ENCODE measurements around the gene VAPB. TPM values are rescaled to one million over a fixed set of nuclear protein-coding genes. Genes with fewer than 3 reads are reported as not detected.
"Not testable (repeated sequence)": the region's sequence is repeated elsewhere in the genome, so short reads cannot be mapped to it uniquely, and the experiment has no call there.

The VAPB gene
- total and polyA plus RNA-seq, 7 donors: 23.4 to 47.6 (median 36.9) TPM

DNA sequence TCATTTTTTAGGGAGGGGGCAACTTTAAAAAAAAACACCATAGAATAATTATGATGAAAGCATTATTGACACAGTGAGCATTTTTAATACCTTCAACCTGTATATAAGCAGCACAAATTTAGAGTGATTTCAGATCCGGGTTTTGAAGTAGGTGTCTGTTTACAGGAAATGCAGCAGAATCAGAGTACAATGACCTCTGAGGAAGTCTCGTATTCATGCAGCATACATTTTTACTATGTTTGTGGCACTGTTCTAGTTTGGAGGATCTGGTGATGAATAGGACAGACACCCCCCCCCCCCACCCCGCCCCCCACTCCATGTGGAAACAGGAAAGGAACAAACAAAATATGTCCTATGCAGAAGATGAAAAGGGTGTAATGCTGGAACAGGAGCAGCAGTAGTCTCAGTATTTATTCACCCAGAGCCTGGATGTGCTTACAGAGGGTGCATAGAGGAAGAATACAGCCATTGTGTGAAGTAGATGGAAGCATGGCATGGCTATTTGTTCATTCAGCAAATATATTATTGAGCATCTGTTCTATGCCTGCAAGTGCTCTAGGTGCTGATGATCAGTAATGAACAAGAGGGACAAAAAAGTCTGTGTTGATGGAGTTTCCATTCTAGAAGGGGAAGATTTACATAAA is 19.7 kb downstream of the VAPB start:
- DNase-seq: no peak
- Histone ChIP-seq H3K27ac (peak overlapping the region in 2 of 4 donors; percentile 29 to 42), H3K9me3 (no peaks in the 10 kb centered on the region), H3K4me1 (peaks cover 0 to 53% (median 41%) of the 10 kb centered on the region in 4 donors), H3K36me3 (no peaks in the 10 kb centered on the region), H3K4me3 (no peak overlapping the region), H3K27me3 (no peaks in the 10 kb centered on the region)
- WGBS, 2 donors: 19 to 31% methylated on average over 3 of the region's 3 CpGs
- no peak for TF ChIP-seq EP300 (IDR thresholded peaks at IDR 0.05)
- TF ChIP-seq POLR2AphosphoS5 (IDR thresholded peaks at IDR 0.05): no peak
- no peak for TF ChIP-seq POLR2A (IDR thresholded peaks at IDR 0.05)
- no peak for TF ChIP-seq CTCF (IDR thresholded peaks at IDR 0.05)
- intact Hi-C loops (cut with DNase I): no loop called here

GRCh38 chr20:58414216-58414615 is 25.2 kb downstream of the VAPB start:
- H3K9me3 ChIP-seq; H3K4me3 ChIP-seq; H3K27me3 ChIP-seq; intact Hi-C loops (cut with DNase I); DNase-seq; H3K27ac ChIP-seq; H3K36me3 ChIP-seq: not testable (repeated sequence)
- H3K4me1 ChIP-seq: peaks cover 0 to 29% (median 23%) of the 10 kb centered on the region in 4 donors
- WGBS, 2 donors: 97 to 99% methylated on average over 31 to 34 of the region's 35 CpGs

- H3K27me3 ChIP-seq; H3K4me3 ChIP-seq; intact Hi-C loops (cut with DNase I); DNase-seq; H3K36me3 ChIP-seq; H3K27ac ChIP-seq; H3K9me3 ChIP-seq: not testable (repeated sequence)
- WGBS, 2 donors: 97 to 99% methylated on average over 26 of the region's 26 CpGs
- H3K4me1 ChIP-seq: peaks cover 0 to 25% (median 19%) of the 10 kb centered on the region in 4 donors
Measured at GRCh38 chr20:58414786-58415185, 25.8 kb downstream of the VAPB start.

GRCh38 chr20:58416057-58416456 is 27.0 kb downstream of the VAPB start:
- Histone ChIP-seq H3K9me3 (no peaks in the 10 kb centered on the region), H3K4me3 (no peak overlapping the region), H3K36me3 (peaks cover 0 to 21% (median 0%) of the 10 kb centered on the region in 4 donors), H3K27me3 (no peaks in the 10 kb centered on the region), H3K27ac (no peak overlapping the region), H3K4me1 (peaks cover 0 to 30% (median 14%) of the 10 kb centered on the region in 4 donors)
- no peak for DNase-seq
- TF ChIP-seq EP300 (IDR thresholded peaks at IDR 0.05) (no peak), CTCF (IDR thresholded peaks at IDR 0.05) (no peak), POLR2AphosphoS5 (IDR thresholded peaks at IDR 0.05) (no peak), POLR2A (IDR thresholded peaks at IDR 0.05) (no peak)
- whole genome bisulfite sequencing, 2 donors: 92 to 94% methylated on average over 1 of the region's 1 CpG
- intact Hi-C loops (cut with DNase I): no loop called here

DNA sequence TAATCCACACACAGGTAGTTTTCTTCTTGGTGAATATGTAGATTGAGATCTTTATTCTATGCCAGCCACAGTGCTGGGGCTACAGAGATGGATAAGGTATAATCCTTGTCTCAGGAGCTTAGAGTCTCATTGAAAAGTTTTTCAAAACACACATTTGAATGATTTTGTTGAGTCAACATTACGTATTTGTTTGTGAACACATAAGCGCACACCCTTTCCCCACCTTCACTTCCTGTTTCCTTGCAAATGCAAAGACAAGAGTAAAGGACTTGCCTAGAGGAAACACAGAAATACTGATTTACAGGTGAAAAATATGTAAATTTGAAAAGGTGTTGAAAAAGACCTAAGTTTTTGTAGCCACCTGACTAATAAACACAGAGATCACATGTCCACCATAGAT is 27.8 kb downstream of the VAPB start:
- TF ChIP-seq EP300 (IDR thresholded peaks at IDR 0.05): no peak
- no peak for TF ChIP-seq CTCF (IDR thresholded peaks at IDR 0.05)
- no peak for TF ChIP-seq POLR2AphosphoS5 (IDR thresholded peaks at IDR 0.05)
- TF ChIP-seq POLR2A (IDR thresholded peaks at IDR 0.05): no peak
- H3K9me3 ChIP-seq: no peaks in the 10 kb centered on the region
- H3K36me3 ChIP-seq: peaks cover 0 to 21% (median 0%) of the 10 kb centered on the region in 4 donors
- WGBS, 2 donors: 52 to 62% methylated on average over 2 of the region's 2 CpGs
- H3K27ac ChIP-seq: no peak overlapping the region
- no peak for DNase-seq
- intact Hi-C loops (cut with DNase I): no loop called here
- no peaks in the 10 kb centered on the region for H3K27me3 ChIP-seq
- H3K4me3 ChIP-seq: no peak overlapping the region
- peaks cover 0 to 33% (median 14%) of the 10 kb centered on the region in 4 donors for H3K4me1 ChIP-seq

- Histone ChIP-seq H3K27me3 (no peaks in the 10 kb centered on the region), H3K36me3 (peaks cover 0 to 21% (median 0%) of the 10 kb centered on the region in 4 donors), H3K27ac (no peak overlapping the region), H3K4me1 (peaks cover 0 to 33% (median 12%) of the 10 kb centered on the region in 4 donors), H3K9me3 (no peaks in the 10 kb centered on the region), H3K4me3 (no peak overlapping the region)
- DNase-seq: no peak
- intact Hi-C loops (cut with DNase I): no loop called here
- 77 to 81% methylated on average over 3 of the region's 3 CpGs for WGBS, 2 donors
- no peak for TF ChIP-seq POLR2AphosphoS5 (IDR thresholded peaks at IDR 0.05)
- TF ChIP-seq EP300 (IDR thresholded peaks at IDR 0.05): no peak
- no peak for TF ChIP-seq CTCF (IDR thresholded peaks at IDR 0.05)
- no peak for TF ChIP-seq POLR2A (IDR thresholded peaks at IDR 0.05)
Measured at GRCh38 chr20:58417438-58417837, 28.4 kb downstream of the VAPB start.
